KG1 (cell line): ENCODE results near the gene GLYATL1B.
"Not testable (repeated sequence)": the region's sequence is repeated elsewhere in the genome, so short reads cannot be mapped to it uniquely, and the experiment has no call there.

ENCODE experiments used
- DNase-seq: peaks from one replicate; lab custom pipeline; 2025; lab: John Stamatoyannopoulos, UW

Gene GLYATL1B, protein sequence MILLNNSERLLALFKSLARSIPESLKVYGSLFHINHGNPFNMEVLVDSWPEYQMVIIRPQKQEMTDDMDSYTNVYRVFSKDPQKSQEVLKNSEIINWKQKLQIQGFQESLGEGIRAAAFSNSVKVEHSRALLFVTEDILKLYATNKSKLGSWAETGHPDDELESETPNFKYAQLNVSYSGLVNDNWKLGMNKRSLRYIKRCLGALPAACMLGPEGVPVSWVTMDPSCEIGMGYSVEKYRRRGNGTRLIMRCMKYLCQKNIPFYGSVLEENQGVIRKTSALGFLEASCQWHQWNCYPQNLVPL

DNA sequence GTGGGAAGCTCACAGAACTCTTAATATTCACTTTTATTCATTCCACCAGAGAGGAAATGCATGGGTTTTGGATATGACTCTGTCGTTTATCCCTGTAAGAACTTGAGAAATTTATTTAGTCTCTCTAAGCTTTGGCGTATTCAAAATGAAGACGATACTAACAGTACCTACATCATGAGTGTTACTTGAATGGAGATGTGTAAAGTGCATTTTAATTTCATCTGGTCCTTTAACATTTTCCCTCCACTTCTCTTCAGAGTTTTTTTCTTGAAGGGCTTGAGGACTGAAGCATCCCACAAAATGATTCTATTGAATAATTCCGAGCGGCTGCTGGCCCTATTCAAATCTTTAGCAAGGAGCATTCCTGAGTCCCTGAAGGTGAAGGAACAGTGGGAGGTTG is at the start of gene GLYATL1B:
GLYATL1B (plus strand) TSS at position 301 of the 400 bp plus-strand sequence; CDS start at position 301, 0 bp downstream.
- DNase-seq = not testable (repeated sequence)

DNA sequence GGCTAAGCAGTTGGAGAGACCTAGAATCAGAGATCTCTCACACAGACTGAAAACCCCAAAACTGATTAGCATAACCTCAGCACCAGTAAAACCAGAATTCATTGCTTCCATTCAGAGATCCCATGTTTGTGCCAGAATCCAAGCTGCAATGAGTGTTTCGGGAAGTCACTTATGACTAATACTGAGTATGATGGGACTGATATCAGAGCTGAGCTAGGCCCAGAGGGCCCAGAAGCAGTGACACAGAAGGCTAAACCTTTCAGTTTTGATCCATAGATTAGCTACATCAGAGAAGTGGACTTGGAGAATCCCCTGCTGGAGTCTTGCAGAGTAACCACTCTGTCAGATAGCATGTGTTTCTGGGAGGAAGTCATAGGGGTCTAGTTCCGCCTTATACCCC is 49.6 kb upstream of the GLYATL1B start:
- DNase-seq = not testable (repeated sequence)

DNA sequence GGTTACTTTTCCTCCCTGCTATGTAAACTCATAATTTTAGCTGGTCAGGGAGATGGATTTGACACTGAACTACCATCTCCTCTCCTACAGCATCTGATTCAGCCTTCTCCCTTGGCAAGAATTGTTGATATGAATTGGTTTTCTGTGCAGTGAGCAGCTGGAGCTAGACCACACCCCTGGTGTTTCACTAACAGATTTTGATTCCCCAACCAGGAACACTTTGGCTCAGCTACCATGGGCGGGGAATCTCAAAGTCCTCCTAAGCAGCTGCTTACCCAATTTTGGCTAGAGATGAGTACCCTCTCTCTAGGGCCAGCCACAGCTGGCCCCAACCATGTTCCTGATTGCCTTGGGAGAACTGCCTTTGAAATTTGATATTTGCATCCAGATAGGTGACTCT is 48.7 kb upstream of the GLYATL1B start:
- not testable (repeated sequence) for DNase-seq

DNA sequence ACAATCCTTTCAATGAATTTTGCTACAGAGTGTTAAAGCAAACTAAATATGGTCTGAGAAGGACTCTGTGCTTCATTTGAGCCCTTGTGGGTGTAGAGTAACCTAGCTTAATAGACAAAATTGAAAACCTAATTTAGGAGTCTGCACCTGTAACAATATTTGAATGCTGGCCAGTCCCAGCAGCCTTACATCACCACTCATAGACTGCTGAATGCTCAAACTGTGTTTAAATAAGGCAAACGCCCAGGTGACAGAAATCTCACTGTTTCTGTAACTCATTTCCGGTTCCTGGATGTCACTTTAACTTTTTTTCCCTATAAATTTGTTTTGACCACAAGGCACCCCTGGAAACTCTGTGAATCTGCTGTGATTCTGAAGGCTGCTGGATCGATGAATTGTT is 45.5 kb upstream of the GLYATL1B start:
- DNase-seq = no peak

DNA sequence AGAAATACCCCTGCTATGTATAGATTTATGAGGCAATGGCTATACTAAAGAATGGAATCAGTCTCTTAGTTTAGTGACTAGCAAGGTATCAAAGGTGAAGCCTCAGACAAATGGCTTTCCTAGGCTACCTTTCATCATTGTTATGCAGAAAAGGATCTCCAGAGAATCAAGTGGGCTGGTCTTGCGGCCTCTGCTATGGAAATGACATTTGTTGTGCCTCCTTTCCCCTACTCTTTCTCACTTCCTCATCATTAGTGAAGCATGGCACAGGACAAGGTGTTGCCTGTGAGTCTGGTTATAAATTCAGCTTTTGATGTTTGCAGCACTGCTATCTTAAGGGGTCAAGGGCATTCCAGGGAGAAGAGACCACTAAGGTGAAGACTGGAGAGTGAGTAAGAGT is 34.7 kb upstream of the GLYATL1B start:
- not testable (repeated sequence) for DNase-seq

DNA sequence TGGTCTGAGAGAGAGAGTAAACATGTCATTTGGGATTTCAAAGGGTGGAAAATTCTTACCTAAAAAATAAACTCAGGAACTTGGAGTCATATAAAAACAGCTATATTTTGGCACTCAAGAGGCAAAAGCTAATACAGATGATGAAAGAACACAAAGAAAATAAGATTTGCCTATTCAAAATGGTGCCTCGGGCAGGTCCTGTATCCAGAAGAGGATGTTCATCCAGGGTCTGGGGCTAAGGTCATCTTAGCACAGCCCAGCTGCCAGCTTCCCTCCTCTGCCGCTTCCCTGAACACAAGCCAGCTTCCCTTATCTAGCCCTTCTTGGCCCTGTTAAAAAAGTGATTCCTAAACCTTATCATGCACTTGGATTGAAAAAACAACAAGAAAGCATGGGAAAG is 33.8 kb upstream of the GLYATL1B start:
- not testable (repeated sequence) for DNase-seq

DNA sequence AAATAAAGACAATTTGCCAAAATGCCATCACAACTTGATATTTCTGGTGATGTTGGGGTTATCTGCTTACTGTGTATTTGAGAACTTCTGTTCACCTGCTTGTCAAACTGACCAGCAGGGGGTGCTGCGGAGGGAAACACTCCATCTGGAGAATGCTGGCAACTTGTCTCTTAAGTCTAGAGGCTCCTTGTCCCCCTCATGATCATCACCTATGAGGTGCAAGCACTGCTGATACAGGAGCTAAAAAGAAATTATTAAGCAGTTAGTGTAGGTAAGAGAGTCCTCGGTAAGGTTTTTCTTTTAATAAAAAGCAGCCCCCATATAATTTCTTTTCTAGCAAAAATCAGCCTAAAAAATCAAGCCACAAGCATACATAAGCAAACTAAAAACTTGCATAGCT is 32.7 kb upstream of the GLYATL1B start:
- peak; percentile 44 for DNase-seq

DNA sequence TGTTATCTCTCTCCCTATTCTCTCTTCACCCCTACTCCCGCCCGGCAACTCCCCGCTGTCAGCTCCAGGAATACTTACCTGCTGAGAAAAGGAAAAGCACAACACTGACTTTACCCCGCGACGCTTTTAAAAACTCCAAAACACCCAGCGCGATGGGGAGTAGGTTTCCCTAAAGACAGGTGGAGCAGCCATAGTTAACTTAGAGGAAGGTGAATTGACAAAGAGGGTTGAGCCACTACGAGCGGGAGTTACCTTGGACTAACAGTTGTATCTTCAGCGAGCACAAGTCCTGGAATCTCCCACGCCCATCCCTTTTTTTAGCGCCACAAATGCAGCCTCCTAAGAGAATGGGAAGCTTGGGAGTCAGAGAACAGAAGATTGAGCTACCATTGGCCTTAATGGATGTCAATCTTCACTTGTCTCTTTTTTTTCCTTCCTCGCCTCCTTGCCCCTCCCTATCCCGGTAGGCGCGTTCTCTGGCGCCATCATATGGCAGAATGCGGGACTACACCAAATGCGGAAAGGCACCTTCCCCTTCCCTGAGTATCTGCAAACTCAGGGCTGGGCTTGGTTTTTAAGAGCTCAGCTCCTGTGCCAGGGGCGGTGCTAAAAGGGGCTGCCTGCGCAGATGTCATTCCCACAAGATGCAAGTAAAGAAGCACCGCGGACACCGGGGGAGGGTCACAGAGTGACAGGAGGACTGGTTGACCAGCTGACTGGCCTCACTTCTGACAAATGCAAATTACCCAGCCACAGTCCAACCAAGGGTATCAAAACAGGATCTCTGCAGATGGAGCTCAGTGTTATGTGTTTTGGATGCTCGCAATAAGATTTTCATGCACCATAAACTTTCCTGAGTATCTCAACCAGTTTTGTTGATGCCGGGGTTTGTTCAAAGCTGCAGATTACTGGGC is 27.7 kb upstream of the GLYATL1B start:
- peak; percentile 98 for DNase-seq

DNA sequence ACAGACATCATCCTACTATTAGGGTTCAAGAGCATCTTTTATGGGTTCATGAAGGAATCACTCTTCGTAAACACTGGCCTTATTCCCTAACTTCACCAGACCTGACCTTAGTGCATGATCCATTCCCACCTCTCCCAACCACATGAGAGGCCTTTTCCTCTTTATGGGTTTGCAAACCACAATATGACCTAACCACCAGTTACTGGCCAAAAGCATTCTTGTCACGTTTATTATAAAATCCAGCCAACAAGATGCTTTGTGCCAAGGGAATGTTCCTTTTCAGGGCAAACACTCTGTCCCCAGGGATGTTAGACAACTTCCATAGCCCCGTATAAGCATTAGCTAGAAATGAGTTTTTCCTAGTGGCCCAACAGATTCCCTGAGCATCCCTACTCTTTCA is 26.0 kb upstream of the GLYATL1B start:
- not testable (repeated sequence) for DNase-seq

DNA sequence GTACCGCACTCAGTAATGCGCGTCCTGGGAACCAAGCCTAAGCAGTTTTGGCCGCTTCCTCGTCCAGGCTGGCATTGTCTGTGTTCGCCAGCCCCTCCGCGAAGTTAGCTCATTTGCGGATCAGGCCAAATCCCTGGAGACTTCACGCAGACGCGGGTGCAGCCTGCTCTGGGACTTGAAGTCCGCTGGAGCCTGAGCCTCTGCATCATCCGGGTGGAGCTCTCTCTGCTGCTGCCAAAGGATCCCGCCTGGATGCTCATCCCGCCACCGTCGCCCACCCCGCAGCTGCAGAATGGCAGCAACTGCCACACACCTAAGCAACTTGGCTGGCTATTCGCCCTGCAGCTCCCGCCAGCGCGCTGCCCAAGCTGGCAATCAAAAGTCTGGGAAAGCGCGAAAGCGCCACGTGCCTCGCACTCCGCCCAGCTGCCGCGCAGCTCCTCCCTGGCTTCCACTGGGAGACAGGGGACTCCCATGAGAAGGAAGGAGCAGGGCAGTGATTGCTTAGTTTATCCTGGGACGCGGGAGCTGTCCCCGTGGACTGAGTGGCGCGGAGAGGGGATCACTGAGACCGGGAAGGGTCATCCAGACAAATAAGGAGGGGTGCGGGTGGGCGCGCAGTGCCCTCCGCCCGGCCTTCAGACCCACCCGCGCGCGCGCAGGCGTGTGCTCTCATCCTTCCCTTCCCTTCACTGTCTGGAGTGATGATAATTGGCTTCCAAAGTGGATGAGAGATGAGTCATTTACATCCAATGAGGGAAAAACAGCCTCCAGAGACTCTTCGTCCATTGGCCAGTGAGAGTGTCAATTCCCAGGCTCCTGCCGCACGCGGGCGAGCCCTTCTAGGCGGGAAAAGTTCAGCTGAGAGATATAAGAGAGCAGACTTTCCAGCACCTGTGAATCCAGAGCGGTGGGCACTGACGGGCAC is 23.2 kb upstream of the GLYATL1B start:
- DNase-seq = no peak

DNA sequence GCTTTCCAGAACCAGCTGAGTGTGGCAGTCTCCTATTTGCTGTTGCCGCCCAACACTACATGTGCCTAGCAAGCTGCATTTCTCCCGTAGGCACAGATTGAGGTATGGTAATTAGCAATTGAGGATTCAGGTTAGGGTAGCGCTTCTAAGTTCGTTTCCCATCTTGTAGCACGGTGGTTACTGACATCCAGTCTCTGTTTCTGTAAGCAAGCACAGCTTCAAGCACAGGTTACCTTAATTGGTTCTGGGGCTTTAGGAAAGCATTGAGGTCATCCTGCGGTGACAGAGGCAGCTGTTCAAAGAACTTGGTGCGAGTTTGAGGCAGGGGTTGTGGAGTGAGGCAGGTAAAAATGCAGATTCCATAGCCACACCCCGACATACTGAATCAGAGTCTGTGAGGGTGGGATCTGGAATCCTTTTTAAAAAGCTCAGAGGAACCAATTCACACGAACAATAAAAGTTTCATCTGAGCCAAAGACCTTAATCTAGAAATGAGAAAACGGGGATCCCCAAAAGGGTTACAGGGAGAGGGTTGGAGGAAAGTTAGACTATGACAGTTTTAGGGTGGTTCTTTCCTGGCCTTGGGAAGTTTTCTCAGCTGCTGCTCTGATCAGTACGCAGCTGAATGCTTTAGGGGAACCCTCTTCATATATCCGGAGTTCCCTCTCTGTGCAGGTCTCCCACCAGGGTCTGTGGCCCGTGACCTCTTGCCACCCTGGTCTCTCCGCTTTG is 21.9 kb upstream of the GLYATL1B start:
- DNase-seq = not testable (repeated sequence)

DNA sequence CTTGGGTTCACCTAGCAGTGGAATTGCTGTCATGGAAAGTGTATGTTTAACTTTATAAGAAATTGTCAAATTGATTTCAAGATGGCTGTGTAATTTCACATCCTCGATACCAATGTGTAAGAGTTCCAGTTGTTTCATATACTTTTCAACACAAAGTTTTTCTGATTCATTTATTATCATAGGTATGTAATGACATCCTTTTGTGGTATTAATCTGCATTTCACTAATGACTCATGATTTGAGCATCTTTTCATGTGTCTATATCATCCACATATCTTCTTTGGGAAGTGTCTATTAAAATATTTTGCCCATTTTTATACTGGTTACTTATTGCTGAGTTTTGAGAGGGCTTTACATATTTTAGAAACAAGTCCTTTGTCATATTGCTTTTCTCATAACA is 17.0 kb upstream of the GLYATL1B start:
- no peak for DNase-seq

DNA sequence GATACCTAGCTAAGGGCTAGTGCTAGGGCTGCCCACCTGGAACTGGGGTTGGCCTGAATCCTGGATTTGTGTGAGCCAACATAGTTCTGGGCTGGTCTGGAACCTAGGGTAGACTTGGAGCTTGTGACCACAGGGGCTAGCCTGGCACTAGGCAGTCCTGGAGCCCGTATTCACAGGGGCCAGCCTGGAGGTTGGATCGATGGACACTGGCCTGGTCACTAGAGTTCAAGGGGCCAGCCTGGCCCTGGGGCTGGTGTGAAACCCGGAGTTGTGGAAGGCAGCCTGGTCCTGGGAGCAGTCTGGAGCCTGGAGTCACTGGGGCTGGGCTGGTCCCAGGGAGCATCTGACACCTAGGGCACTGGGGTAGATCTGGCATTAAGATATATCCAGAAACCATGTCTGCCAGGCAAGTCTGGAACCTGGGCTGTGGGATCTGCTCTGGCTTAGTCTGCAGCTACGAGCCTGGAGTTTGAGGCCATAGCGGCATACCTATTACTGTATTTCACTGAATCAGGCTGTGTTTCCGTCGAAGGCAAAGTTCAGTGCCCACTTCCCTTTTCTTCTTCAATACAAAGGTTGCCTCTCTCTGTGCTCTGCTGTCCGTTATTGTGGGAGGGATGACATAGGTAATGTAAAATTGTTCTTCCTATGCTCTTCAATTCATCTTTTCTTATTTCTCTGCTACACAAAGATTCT is 9.1 kb upstream of the GLYATL1B start:
- peak; percentile 70 for DNase-seq

DNA sequence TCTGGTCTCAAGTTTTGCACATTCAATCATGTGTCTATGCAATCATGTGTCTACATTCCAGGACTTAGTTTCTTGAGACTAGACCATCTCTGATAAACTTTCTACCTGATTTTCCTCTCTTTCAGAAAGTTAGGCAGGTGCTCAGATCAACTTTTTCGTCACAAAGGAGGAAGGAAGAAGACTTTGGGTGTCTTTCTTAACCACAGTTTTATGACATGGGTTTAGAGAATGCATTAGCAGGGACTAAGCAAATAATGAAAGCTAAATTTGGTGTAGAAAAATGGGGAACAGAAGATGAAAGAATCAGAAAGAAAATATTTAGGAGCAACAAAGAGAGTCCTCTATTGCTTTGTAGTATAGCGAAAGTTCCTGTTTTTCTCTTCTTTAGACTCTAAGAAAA is 7.7 kb upstream of the GLYATL1B start:
- no peak for DNase-seq

DNA sequence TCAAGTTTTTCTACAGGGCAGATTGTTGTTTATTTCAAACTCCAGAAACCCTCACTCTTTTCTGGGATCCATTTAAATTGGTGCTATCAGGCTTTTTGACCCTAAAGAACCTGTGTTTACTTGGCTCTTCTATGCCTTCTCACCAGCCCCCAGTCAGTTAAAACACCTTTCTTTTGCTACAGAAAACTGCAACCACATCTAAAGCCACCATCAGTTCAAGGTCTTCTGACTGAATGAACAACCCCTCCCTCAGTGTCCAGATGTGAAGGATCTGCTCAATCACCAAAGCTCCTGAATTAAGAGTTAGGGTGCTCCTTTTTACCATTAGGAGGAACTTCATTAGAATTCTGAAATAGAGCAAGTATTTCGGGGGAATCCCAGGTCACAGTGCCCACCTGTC is 7.0 kb upstream of the GLYATL1B start:
- DNase-seq = no peak

DNA sequence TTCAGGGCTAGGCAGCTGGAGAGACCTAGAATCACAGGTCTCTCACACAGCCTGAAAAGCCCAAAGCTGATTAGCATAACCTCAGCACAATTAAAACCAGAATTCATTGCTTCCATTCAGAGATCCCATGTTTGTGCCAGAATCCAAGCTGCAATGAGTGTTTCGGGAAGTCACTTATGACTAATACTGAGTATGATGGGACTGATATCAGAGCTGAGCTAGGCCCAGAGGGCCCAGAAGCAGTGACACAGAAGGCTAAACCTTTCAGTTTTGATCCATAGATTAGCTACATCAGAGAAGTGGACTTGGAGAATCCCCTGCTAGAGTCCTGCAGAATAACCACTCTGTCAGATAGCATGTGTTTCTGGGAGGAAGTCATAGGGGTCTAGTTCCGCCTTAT is 5.7 kb upstream of the GLYATL1B start:
- not testable (repeated sequence) for DNase-seq

DNA sequence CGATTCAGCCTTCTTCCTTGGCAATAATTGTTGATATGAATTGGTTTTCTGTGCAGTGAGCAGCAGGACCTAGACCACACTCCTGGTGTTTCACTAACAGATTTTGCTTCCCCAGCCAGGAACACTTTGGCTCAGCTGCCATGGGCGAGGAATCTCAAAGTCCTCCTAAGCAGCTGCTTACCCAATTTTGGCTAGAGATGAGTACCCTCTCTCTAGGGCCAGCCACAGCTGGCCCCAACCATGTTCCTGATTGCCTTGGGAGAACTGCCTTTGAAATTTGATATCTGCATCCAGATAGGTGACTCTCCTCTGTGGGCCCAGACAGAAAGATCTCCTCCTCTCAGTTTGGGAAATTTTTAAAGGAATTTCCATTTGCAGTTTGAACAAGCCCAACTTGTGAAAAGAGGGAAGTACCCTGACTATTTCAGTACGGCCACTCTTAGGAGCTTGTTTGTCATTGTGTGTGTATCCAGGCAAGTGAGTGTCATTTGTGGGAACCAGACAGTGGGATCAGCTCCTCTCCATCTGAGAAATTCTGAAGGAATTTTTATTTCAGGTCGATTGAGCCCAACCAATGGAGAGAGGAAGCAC is 4.6 kb upstream of the GLYATL1B start:
- not testable (repeated sequence) for DNase-seq

DNA sequence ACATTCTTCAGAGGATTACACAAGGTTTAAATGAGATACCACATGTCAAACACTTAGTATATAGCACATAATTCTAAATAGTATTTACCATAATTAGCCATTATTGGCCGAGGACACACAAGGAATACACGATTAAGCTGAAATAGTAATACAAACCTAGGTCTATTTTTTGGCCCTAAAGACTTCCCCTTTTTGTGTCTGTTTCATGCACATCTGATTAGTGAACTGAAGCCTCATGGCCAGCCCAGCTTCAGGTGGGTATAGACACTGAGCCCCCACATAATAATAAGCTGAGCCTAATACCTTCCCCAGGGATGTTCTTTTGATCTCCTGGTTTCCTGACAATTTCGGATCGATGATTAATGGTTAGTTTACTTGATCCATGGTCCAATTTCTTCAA is 2.1 kb downstream of the GLYATL1B start:
- no peak for DNase-seq

DNA sequence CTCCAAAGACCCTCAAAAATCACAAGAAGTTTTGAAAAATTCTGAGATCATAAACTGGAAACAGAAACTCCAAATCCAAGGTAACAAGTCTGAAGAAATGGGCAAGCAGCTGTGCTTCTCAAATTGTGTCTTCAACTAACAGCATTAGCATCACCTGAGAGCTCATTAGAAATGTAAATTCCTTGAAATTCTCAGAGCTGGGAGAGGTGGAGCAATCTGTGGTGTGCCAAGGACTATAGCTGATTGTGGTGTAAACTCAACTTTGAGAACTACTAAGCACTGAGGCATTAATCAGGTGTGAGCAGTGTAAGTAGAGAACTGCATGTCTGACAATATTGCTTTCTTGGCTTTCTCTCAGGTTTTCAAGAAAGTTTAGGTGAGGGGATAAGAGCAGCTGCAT is 7.5 kb downstream of the GLYATL1B start:
- DNase-seq = not testable (repeated sequence)

DNA sequence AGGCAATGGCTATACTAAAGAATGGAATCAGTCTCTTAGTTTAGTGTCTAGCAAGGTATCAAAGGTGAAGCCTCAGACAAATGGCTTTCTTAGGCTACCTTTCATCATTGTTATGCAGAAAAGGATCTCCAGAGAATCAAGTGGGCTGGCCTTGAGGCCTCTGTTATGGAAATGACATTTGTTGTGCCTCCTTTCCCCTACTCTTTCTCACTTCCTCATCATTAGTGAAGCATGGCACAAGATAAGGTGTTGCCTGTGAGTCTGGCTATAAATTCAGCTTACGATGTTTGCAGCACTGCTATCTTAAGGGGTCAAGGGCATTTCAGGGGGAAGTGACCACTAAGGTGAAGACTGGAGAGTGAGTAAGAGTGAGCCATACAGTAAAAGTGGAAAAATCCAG is 9.1 kb downstream of the GLYATL1B start:
- not testable (repeated sequence) for DNase-seq
